Measurements from ENCODE around the gene RNF186.

DNA sequence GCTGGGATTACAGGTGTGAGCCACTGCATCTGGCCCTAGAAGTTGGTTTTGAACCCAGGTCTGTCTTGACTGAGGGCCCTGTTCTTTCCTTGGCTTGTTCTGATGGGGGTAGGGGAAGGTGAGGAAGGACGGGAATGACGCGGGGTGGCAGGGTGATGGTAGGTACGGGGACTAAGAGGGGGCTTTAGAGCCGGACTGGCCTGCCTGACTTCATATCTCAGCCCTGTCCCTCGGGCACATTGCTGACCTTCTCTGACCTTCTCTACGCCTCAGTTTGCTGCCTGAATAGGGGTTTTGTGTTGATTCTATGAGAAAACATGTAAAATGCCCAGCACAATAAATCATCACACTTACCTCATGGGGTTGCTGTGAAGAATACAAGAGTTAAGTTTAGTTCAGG, 6.7 kb downstream of the RNF186 start:
- TF ChIP-seq SIN3A (IDR thresholded peaks at IDR 0.05; ENCODE audit: borderline replicate concordance, insufficient read depth, low read length) = no peak
- TF ChIP-seq, protein P1, sequence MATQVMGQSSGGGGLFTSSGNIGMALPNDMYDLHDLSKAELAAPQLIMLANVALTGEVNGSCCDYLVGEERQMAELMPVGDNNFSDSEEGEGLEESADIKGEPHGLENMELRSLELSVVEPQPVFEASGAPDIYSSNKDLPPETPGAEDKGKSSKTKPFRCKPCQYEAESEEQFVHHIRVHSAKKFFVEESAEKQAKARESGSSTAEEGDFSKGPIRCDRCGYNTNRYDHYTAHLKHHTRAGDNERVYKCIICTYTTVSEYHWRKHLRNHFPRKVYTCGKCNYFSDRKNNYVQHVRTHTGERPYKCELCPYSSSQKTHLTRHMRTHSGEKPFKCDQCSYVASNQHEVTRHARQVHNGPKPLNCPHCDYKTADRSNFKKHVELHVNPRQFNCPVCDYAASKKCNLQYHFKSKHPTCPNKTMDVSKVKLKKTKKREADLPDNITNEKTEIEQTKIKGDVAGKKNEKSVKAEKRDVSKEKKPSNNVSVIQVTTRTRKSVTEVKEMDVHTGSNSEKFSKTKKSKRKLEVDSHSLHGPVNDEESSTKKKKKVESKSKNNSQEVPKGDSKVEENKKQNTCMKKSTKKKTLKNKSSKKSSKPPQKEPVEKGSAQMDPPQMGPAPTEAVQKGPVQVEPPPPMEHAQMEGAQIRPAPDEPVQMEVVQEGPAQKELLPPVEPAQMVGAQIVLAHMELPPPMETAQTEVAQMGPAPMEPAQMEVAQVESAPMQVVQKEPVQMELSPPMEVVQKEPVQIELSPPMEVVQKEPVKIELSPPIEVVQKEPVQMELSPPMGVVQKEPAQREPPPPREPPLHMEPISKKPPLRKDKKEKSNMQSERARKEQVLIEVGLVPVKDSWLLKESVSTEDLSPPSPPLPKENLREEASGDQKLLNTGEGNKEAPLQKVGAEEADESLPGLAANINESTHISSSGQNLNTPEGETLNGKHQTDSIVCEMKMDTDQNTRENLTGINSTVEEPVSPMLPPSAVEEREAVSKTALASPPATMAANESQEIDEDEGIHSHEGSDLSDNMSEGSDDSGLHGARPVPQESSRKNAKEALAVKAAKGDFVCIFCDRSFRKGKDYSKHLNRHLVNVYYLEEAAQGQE (IDR thresholded peaks at IDR 0.05; ENCODE audit: insufficient read depth in 1 of 2, low read depth in 2 of 2, low read length in 2 of 2) = no peak
- no peak for TF ChIP-seq POLR2AphosphoS5 (IDR thresholded peaks at IDR 0.05; ENCODE audit: low read depth, low read length)
- no peak for TF ChIP-seq TAF1 (IDR thresholded peaks at IDR 0.05; ENCODE audit: borderline replicate concordance, insufficient read depth, low read length)
- no peak for TF ChIP-seq FOXP2 (optimal IDR thresholded peaks at IDR 0.05; ENCODE audit: borderline replicate concordance, extremely low read depth, extremely low read length, insufficient read depth)
